SK-N-SH (cell line): ENCODE results near the gene PPP1R27. TPM values are rescaled to one million over a fixed set of nuclear protein-coding genes. Genes with fewer than 3 reads are reported as not detected.

Source experiments
- CTCF ChIA-PET: fragments of 300-600, 350-600 bp; formaldehyde crosslinking; extraction: SDS; loops from one replicate; lab custom pipeline; 2021; lab: Yijun Ruan, JAX
- POLR2A ChIA-PET: fragments of 350-600 bp; sonication (Branson Sonifier 250); formaldehyde crosslinking; extraction: SDS; loops from one replicate; lab custom pipeline; 2020; ENCODE audit warnings: antibody characterized with exemption, inconsistent platforms; lab: Yijun Ruan, JAX
- DNase-seq: peaks from one replicate; pipeline ENCODE4 v3.0.0; 2012
- H2AFZ ChIP-seq: fragments of 200-600 bp; sonication (generic); 2 replicates; pipeline ENCODE4 v1.8.1; 2016; ENCODE audit warnings: antibody characterized with exemption, mild to moderate bottlenecking, low read depth
- H3F3A ChIP-seq: fragments of 200-600 bp; sonication (generic); replicated peaks from 2 replicates; pipeline ENCODE3; 2016; ENCODE audit warnings: antibody characterized with exemption, mild to moderate bottlenecking; ENCODE audit not compliant: insufficient read depth
- H3K27ac ChIP-seq, 2 experiments: fragments of 200-500 bp in 1 of 2; fragments of 200-600 bp in 1 of 2; sonication (Bioruptor generic) in 1 of 2; sonication (generic), shearing (Covaris generic) in 1 of 2; 2 replicates each; pipeline versions ENCODE4 v1.5.1 to v1.6.1; 2014 to 2016; ENCODE audit warnings: low read depth in 2 of 2, inconsistent platforms in 1 of 2, low read length in 1 of 2, mild to moderate bottlenecking in 1 of 2, mixed read lengths in 1 of 2
- H3K27me3 ChIP-seq: fragments of 200-600 bp; sonication (generic), shearing (Covaris generic); 2 replicates; pipeline ENCODE4 v1.6.1; 2016; ENCODE audit warnings: mixed run types; ENCODE audit not compliant: insufficient read depth
- H3K36me3 ChIP-seq, 2 experiments: fragments of 200-500 bp in 1 of 2; fragments of 200-600 bp in 1 of 2; sonication (Bioruptor generic) in 1 of 2; sonication (generic) in 1 of 2; replicated peaks in 1 of 2; 2 replicates each; pipeline versions ENCODE3 to v1.5.1; 2014 to 2016; ENCODE audit warnings: low read length in 1 of 2, mild to moderate bottlenecking in 1 of 2; ENCODE audit not compliant: insufficient read depth in 2 of 2, control insufficient read depth in 1 of 2
- H3K4me1 ChIP-seq, 2 experiments: fragments of 200-500 bp in 1 of 2; fragments of 200-600 bp in 1 of 2; sonication (Bioruptor generic) in 1 of 2; sonication (generic), shearing (Covaris generic) in 1 of 2; 2 replicates each; pipeline versions ENCODE4 v1.5.1 to v1.6.1; 2014 to 2016; ENCODE audit warnings: low read depth in 1 of 2, low read length in 1 of 2, mixed run types in 1 of 2; ENCODE audit not compliant: insufficient read depth in 2 of 2, control insufficient read depth in 1 of 2
- H3K4me2 ChIP-seq: fragments of 200-600 bp; sonication (generic), shearing (Covaris generic); 2 replicates; pipeline ENCODE4 v1.6.1; 2017; ENCODE audit warnings: mixed run types
- H3K4me3 ChIP-seq, 2 experiments: fragments of 200-500 bp in 1 of 2; fragments of 200-600 bp in 1 of 2; sonication (Bioruptor generic) in 1 of 2; sonication (generic), shearing (Covaris generic) in 1 of 2; 2 replicates each; pipeline versions ENCODE4 v1.5.1 to v1.8.1; 2014 to 2016; ENCODE audit warnings: low read depth in 2 of 2, inconsistent platforms in 1 of 2, low read length in 1 of 2, mild to moderate bottlenecking in 1 of 2, mixed read lengths in 1 of 2, moderate library complexity in 1 of 2
- H3K79me2 ChIP-seq: fragments of 200-600 bp; sonication (generic); 2 replicates; pipeline ENCODE4 v1.8.1; 2017; ENCODE audit warnings: mild to moderate bottlenecking; ENCODE audit not compliant: insufficient read depth
- H3K9ac ChIP-seq: fragments of 200-600 bp; sonication (generic); 2 replicates; pipeline ENCODE4 v1.6.1; 2017; ENCODE audit warnings: mixed run types
- H3K9me2 ChIP-seq: fragments of 200-600 bp; sonication (generic); 2 replicates; pipeline ENCODE4 v1.6.1; 2017; ENCODE audit warnings: mixed run types
- H3K9me3 ChIP-seq: fragments of 200-600 bp; sonication (generic); 2 replicates; pipeline ENCODE4 v1.6.1; 2017; ENCODE audit warnings: mixed run types, mild to moderate bottlenecking, moderate library complexity
- H4K20me1 ChIP-seq: fragments of 200-600 bp; sonication (generic); 2 replicates; pipeline ENCODE4 v1.6.1; 2017; ENCODE audit warnings: mild to moderate bottlenecking, mixed run types; ENCODE audit not compliant: insufficient read depth
- ELF1 ChIP-seq: IDR thresholded peaks from 2 replicates; pipeline ENCODE4 v1.4.0; 2012
- EZH2phosphoT487 ChIP-seq: fragments of 200-600 bp; sonication (generic); IDR thresholded peaks from 2 replicates; pipeline ENCODE4 v1.6.1; 2017; ENCODE audit warnings: low read depth, mixed run types, mild to moderate bottlenecking, antibody characterized with exemption, moderate library complexity, borderline replicate concordance
- FOSL2 ChIP-seq: IDR thresholded peaks from 2 replicates; pipeline ENCODE4 v1.4.0; 2012; ENCODE audit warnings: low read depth, mild to moderate bottlenecking, moderate library complexity, borderline replicate concordance
- FOXJ3 ChIP-seq: sonication (generic); formaldehyde crosslinking; IDR thresholded peaks from 2 replicates; pipeline ENCODE4 v1.5.1; 2020; ENCODE audit warnings: mild to moderate bottlenecking, missing genetic modification reagents
- FOXM1 ChIP-seq: IDR thresholded peaks from 2 replicates; pipeline ENCODE4 v1.4.0; 2012; ENCODE audit warnings: low read depth, mild to moderate bottlenecking
- GABPA ChIP-seq: IDR thresholded peaks from 2 replicates; pipeline ENCODE4 v1.4.0; 2012; ENCODE audit warnings: low read depth, mild to moderate bottlenecking
- GATA2 ChIP-seq: sonication (generic); formaldehyde crosslinking; IDR thresholded peaks from 2 replicates; pipeline ENCODE4 v1.5.0; 2020; ENCODE audit warnings: mild to moderate bottlenecking, missing genetic modification reagents
- JUND ChIP-seq: IDR thresholded peaks from 2 replicates; pipeline ENCODE4 v1.4.0; 2012
- MEF2A ChIP-seq: IDR thresholded peaks from 2 replicates; pipeline ENCODE4 v1.4.0; 2012; ENCODE audit warnings: low read depth, borderline replicate concordance
- PBX3 ChIP-seq: IDR thresholded peaks from 2 replicates; pipeline ENCODE4; 2012
- POLR2AphosphoS5 ChIP-seq: IDR thresholded peaks from 2 replicates; pipeline ENCODE4 v1.6.1; 2012; ENCODE audit warnings: low read depth, low read length
- RFX5 ChIP-seq: IDR thresholded peaks from 2 replicates; pipeline ENCODE4 v1.6.1; 2012; ENCODE audit warnings: mild to moderate bottlenecking, improper control_type of control experiment, low read length
- RXRA ChIP-seq: IDR thresholded peaks from 2 replicates; pipeline ENCODE4 v1.4.0; 2012; ENCODE audit warnings: low read depth, mild to moderate bottlenecking, borderline replicate concordance
- SMC3 ChIP-seq: IDR thresholded peaks from 2 replicates; pipeline ENCODE4 v1.6.1; 2012; ENCODE audit warnings: low read depth, low read length, improper control_type of control experiment
- TAF1 ChIP-seq: IDR thresholded peaks from 2 replicates; pipeline ENCODE4 v1.6.1; 2012; ENCODE audit warnings: low read depth, mild to moderate bottlenecking, low read length, moderate library complexity, borderline replicate concordance
- TEAD4 ChIP-seq: IDR thresholded peaks from 2 replicates; pipeline ENCODE4 v1.4.0; 2012; ENCODE audit warnings: mild to moderate bottlenecking, borderline replicate concordance; ENCODE audit not compliant: insufficient read depth
- USF1 ChIP-seq: IDR thresholded peaks from 2 replicates; pipeline ENCODE4 v1.4.0; 2012; ENCODE audit warnings: low read depth, borderline replicate concordance
- USF2 ChIP-seq: fragments of 150-350 bp; IDR thresholded peaks from 2 replicates; pipeline ENCODE4 v1.6.1; 2017; ENCODE audit warnings: antibody characterized with exemption, low read length, low read depth, borderline replicate concordance
- YY1 ChIP-seq: IDR thresholded peaks from 2 replicates; pipeline ENCODE4 v1.4.0; 2012; ENCODE audit warnings: low read depth, mild to moderate bottlenecking
- ZBTB33 ChIP-seq: IDR thresholded peaks from 2 replicates; pipeline ENCODE4 v1.4.0; 2012; ENCODE audit warnings: low read depth, borderline replicate concordance
- WGBS: methylation state at CpG from one replicate; pipeline ENCODE4 v1.1.6; 2017; ENCODE audit warnings: low lambda C conversion rate; 5-methylcytosine and 5-hydroxymethylcytosine counted together
- polyA plus RNA-seq, 3 experiments: library from polyadenylated mRNA; depleted of rRNA; stranded (reverse); fragments of >200 nt; gene quantifications; 2 replicates each; pipeline ENCODE4 v1.2.3, GENCODE V29; 2012

PPP1R27 gene
- polyA plus RNA-seq, 1 of the 3 experiments (the other 2 are of a cell fraction): 0.07 TPM

GRCh38 chr17:81817758-81818147, 17.1 kb downstream of the PPP1R27 start:
- Histone ChIP-seq H3F3A (no peaks in the 10 kb centered on the region), H3K4me1 (peaks cover 0 to 23% of the 10 kb centered on the region in 2 experiments; a peak in 1 of 4 replicates), H3K9me2 (no peaks in the 10 kb centered on the region), H3K79me2 (no peaks in the 10 kb centered on the region), H4K20me1 (no peaks in the 10 kb centered on the region), H3K4me3 (no peak overlapping the region), H3K27me3 (no peaks in the 10 kb centered on the region; the same call in 1 of the 2 replicates), H2AFZ (no peak overlapping the region), H3K36me3 (peaks cover 0 to 2% of the 10 kb centered on the region in 2 experiments), H3K27ac (no peak overlapping the region), H3K9me3 (no peaks in the 10 kb centered on the region), H3K4me2 (no peak overlapping the region), H3K9ac (no peak overlapping the region)
- TF ChIP-seq YY1 (no peak), TEAD4 (no peak), SMC3 (no peak), GABPA (no peak), TAF1 (no peak), POLR2AphosphoS5 (no peak), GATA2 (CRISPR knock-in tag) (no peak), RFX5 (no peak), ELF1 (no peak), ZBTB33 (no peak), JUND (no peak), EZH2phosphoT487 (no peak), FOSL2 (no peak)
- 39% methylated on average over 7 of the region's 7 CpGs for WGBS
- ChIA-PET CTCF (interaction anchor here (1.2 to 2.3 kb wide), 2 partner anchors 10 to 42 kb away, joined by 3 to 12 read pairs; no protein-coding TSS in a partner anchor), POLR2A (no interaction called here)
- no peak for DNase-seq

- CTCF ChIA-PET: interaction anchor here (1.0 to 1.7 kb wide), 5 partner anchors 10 to 144 kb away, joined by 3 to 6 read pairs (median 3); no protein-coding TSS in a partner anchor
- no peaks in the 10 kb centered on the region for H3K9me3 ChIP-seq
- no peaks in the 10 kb centered on the region for H4K20me1 ChIP-seq
- POLR2A ChIA-PET: interaction anchor here (0.7 to 1.9 kb wide), 4 partner anchors 9 to 45 kb away, joined by 3 to 6 read pairs (median 3); partner anchors contain the start of genes MCRIP1 and P4HB
- no peak overlapping the region for H3K27ac ChIP-seq
- 74% methylated on average over 2 of the region's 2 CpGs for WGBS
- no peaks in the 10 kb centered on the region for H3K79me2 ChIP-seq
- H3K4me1 ChIP-seq: peaks cover 0 to 30% of the 10 kb centered on the region in 2 experiments; a peak in 1 of 4 replicates
- no peak overlapping the region for H3K9ac ChIP-seq
- no peak overlapping the region for H3K4me3 ChIP-seq
- H3K4me2 ChIP-seq: no peak overlapping the region
- DNase-seq: no peak
- H3K27me3 ChIP-seq: peaks cover 6% of the 10 kb centered on the region
- H2AFZ ChIP-seq: no peak overlapping the region
- H3F3A ChIP-seq: no peaks in the 10 kb centered on the region
- no peaks in the 10 kb centered on the region for H3K9me2 ChIP-seq
- no peaks in the 10 kb centered on the region for H3K36me3 ChIP-seq
- no peak for TF ChIP-seq USF1
- TF ChIP-seq ZBTB33: no peak
- TF ChIP-seq FOXM1: no peak
- TF ChIP-seq USF2: no peak
- no peak for TF ChIP-seq FOXJ3 (CRISPR knock-in tag)
- TF ChIP-seq TEAD4: no peak
- no peak for TF ChIP-seq JUND
- TF ChIP-seq PBX3: no peak
- TF ChIP-seq MEF2A: no peak
- TF ChIP-seq RXRA: no peak
These were observed 19.2 kb downstream of the PPP1R27 start for GRCh38 chr17:81815646-81815986.
